VCaP (cell line): ENCODE results near the gene NCK1.

ENCODE experiments used
- H3K27ac ChIP-seq: fragments of 450-650 bp; 2 replicates; pipeline ENCODE4 v1.5.1; 2017
- TF ChIP-seq, protein P1 (sequence below): fragments of 450-650 bp; conservative IDR thresholded peaks from 2 replicates; pipeline ENCODE4 v1.5.1; 2017; ENCODE audit warnings: mild to moderate bottlenecking, moderate library complexity

Gene NCK1

DNA sequence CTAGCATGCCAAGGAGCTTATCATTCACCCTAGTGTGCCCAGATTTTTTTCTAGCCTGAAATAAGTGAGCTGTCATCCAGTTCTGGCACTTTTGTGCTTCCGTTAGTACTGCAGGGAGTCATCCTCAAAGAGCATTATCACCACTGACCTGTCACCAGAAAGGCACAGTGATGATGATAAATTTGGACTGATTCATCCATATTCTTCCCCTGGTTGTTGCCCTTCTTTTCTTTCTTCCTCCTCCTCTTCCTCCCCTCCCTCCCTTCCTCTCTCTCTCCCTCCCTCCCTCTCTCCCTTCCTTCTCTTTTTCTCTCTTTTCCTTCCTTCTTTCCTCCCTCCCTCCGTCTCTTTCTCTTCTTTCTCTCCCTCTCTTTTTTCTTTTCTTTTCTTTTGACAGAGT is 21.8 kb upstream of the NCK1 start:
- TF ChIP-seq, protein P1, sequence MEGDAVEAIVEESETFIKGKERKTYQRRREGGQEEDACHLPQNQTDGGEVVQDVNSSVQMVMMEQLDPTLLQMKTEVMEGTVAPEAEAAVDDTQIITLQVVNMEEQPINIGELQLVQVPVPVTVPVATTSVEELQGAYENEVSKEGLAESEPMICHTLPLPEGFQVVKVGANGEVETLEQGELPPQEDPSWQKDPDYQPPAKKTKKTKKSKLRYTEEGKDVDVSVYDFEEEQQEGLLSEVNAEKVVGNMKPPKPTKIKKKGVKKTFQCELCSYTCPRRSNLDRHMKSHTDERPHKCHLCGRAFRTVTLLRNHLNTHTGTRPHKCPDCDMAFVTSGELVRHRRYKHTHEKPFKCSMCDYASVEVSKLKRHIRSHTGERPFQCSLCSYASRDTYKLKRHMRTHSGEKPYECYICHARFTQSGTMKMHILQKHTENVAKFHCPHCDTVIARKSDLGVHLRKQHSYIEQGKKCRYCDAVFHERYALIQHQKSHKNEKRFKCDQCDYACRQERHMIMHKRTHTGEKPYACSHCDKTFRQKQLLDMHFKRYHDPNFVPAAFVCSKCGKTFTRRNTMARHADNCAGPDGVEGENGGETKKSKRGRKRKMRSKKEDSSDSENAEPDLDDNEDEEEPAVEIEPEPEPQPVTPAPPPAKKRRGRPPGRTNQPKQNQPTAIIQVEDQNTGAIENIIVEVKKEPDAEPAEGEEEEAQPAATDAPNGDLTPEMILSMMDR, result no peak
- H3K27ac ChIP-seq, result no peak overlapping the region

DNA sequence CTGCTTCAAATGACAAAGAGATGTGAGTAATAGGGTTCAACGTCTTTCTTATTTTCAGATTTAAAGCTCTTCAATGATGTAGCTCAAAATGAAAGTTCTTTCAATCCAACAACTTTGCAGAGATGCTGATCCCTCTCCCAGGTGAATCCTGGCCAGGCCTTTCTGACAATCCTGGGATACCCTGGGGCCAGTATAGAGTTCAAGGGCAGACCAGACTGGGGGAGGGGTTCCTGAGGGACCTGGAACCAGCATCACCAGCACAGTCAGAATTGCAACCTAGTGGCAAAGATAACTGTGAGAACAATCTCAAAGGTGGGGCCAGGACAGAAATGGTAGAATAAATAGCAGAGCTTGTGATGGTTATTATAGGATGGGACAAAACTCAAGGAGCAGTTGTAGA is 19.7 kb upstream of the NCK1 start:
- TF ChIP-seq, protein P1, result no peak

DNA sequence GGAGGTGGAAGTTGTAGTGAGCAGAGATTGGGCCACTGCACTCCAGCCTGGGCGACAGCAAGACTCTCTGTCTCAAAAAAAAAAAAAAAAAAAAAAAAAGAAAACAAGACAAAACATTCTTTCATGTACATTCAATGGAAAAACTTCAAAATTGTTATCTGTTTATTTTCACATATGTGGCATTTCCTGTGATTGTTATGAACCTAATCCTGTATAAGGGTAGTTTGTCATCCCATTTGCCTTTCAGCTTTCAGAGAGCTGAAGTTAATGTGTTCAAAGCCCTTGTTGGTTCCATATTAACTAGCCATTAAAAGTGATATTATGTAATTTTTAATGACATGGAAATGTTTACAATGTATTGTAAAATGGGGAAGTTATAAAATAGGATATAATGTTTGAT is 17.3 kb upstream of the NCK1 start:
- TF ChIP-seq, protein P1, result no peak
- no peak overlapping the region for H3K27ac ChIP-seq

More for the DNA sequence above, 19.7 kb upstream of the NCK1 start:
- H3K27ac ChIP-seq, result no peak overlapping the region

DNA sequence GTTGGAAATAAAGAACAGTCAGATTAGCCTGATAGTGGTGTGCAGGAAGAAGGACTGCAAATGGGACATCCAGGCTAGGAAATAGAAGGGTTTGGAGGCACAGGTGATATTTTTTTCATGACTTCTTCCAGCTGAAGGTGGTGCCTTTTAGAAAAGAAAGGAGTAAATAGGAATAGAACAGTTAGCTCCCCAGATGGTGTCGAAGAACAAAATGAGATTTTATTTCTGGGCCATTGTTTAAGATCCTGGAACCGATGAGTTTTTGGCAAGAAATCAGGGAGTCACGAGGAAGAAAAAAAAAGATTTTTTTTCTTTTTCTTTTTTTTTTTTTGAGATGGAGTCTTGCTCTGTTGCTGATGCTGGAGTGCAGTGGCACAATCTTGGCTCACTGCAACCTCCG is 9.8 kb upstream of the NCK1 start:
- TF ChIP-seq, protein P1, result no peak
- no peak overlapping the region for H3K27ac ChIP-seq

DNA sequence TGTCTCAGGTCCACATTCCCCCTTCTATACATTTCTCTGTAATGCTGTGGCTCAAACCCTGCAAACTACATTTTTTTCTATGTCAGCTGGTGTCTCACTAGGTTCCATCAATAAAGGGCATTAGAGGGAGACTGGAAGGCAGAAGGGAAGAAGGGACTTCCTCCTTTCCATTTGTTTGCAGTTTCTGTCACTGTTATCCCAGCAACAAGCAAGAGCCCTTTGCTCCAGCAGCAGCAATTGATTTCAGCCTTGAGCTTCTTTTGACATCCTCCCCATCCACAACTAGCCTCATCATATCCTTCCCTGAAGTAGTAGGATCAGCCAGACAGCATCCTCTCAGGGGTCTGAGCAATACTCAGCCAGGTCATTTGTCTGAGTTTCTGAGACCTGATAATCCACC is 5.3 kb upstream of the NCK1 start:
- TF ChIP-seq, protein P1, result no peak
- H3K27ac ChIP-seq, result no peak overlapping the region

DNA sequence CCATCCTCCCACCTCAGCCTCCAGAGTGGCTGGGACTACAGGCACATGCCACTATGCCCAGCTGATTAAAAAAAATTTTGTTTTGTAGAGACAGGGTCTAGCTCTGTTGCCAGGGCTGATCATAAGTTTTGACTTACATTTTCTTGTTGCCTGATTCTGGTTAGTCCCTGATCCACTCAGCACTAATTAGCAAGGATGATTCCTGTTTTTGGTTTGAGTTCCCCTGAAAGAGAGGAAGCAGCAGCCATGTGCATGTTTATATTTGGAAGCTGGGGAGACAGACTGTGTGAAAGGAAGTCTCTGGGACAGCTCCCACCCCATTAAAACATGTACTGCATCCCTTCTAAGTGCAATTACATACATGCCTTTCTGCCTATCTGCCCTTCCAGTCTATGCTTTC is 3.6 kb upstream of the NCK1 start:
- H3K27ac ChIP-seq, result no peak overlapping the region
- TF ChIP-seq, protein P1, result no peak

DNA sequence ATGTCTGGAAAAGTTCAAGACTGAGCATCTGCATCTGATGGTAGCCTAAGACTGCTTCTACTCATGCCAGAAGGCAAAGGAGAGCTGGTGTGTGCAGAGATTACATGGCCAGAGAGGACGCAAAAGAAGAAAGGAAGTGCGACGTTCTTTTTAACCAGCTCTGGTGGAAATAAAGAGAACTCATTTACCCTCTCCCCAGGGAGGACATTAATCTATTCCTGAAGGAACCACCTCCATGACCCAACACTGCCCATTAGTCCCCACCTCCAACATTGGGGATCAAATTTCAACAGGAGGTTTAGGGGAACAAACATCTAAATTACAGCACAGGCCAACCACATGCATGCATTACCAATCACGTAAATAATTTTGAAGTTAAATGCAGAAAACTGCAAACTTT is 1.5 kb upstream of the NCK1 start:
- peak overlapping the region; percentile 89 for H3K27ac ChIP-seq
- TF ChIP-seq, protein P1, result no peak
